ENCODE results near the gene AFF3.
"Not testable (repeated sequence)": the region's sequence is repeated elsewhere in the genome, so short reads cannot be mapped to it uniquely, and the experiment has no call there.

AFF3 gene

GRCh38 chr2:99504844-99505584 is 637.4 kb downstream of the AFF3 start:
- no peak for DNase-seq

- DNase-seq, result not testable (repeated sequence)
Observed at GRCh38 chr2:99503662-99504416, 638.6 kb downstream of the AFF3 start.

- DNase-seq, result no peak
Observed at GRCh38 chr2:99496021-99496420, 646.4 kb downstream of the AFF3 start.

All from NCI-H2171 treated with DMSO at 0.1 percent for 48 hours (cell line).